ENCODE results near the gene OAS3.

OAS3 gene

GRCh38 chr12:113014565-113014964 is 76.3 kb downstream of the OAS3 start:
- no peak for DNase-seq (ENCODE audit: low read depth in 2 of 2)

DNA sequence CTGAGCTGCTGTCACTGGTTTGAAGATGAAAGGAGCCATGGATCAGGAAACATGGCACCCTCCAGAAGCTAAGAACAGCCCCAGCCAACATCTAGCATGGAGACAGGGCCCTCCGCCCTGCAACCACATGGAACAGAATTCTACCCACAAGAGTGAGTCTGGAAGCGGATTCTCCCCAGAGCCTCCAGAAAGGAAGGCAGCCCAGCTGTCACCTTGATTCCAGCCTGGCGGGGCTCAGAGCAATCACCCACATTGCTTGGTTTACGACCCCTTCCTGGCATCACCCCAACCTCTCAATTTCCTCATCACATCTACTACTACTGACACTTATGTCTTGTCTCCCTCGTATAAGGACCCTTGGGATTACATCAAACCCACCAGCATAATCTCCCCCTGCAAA is 78.5 kb downstream of the OAS3 start:
- no peak for DNase-seq (ENCODE audit: low read depth in 2 of 2)

GRCh38 chr12:113019025-113019424 is 80.8 kb downstream of the OAS3 start:
- DNase-seq (ENCODE audit: low read depth in 2 of 2) = no peak

DNA sequence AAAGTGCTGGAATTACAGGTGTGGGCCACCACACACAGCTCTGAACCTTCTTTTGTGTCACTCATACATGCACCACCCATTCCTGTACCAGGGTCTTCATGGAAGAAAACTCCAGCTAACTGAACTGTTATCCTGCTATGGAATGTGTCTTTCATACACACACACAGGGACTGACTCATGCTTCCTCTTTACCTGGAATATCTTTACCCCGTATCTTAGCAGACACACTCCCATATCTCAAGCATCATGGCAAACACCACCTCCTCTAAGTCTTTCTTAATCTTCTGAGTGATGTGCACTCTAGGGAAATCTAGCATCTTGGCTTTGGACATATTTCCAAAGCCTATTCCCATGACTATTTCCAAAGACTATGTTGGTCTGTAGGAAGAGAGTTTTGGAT is 83.2 kb downstream of the OAS3 start:
- no peak for DNase-seq (ENCODE audit: low read depth in 2 of 2)

All from activated CD8-positive, alpha-beta memory T cell treated with anti-CD3 and anti-CD28 coated beads for 4 hours (primary cell).